ENCODE data around the gene NMRK2. TPM values are rescaled to one million over a fixed set of nuclear protein-coding genes. Genes with fewer than 3 reads are reported as not detected.

Gene NMRK2
- total and polyA plus RNA-seq, 2 of the 13 experiments (the other 11 are each of a cell fraction or from before 2014, with no cell fraction given): not detected

GRCh38 chr19:3983936-3984583 lies 51.2 kb downstream of the NMRK2 start (continued):
- no peak for TF ChIP-seq RERE (CRISPR knock-in tag; IDR thresholded peaks at IDR 0.05; ENCODE audit: low read depth)
- no peak for TF ChIP-seq FOXP4 (CRISPR knock-in tag; IDR thresholded peaks at IDR 0.05)
- TF ChIP-seq, protein P1, sequence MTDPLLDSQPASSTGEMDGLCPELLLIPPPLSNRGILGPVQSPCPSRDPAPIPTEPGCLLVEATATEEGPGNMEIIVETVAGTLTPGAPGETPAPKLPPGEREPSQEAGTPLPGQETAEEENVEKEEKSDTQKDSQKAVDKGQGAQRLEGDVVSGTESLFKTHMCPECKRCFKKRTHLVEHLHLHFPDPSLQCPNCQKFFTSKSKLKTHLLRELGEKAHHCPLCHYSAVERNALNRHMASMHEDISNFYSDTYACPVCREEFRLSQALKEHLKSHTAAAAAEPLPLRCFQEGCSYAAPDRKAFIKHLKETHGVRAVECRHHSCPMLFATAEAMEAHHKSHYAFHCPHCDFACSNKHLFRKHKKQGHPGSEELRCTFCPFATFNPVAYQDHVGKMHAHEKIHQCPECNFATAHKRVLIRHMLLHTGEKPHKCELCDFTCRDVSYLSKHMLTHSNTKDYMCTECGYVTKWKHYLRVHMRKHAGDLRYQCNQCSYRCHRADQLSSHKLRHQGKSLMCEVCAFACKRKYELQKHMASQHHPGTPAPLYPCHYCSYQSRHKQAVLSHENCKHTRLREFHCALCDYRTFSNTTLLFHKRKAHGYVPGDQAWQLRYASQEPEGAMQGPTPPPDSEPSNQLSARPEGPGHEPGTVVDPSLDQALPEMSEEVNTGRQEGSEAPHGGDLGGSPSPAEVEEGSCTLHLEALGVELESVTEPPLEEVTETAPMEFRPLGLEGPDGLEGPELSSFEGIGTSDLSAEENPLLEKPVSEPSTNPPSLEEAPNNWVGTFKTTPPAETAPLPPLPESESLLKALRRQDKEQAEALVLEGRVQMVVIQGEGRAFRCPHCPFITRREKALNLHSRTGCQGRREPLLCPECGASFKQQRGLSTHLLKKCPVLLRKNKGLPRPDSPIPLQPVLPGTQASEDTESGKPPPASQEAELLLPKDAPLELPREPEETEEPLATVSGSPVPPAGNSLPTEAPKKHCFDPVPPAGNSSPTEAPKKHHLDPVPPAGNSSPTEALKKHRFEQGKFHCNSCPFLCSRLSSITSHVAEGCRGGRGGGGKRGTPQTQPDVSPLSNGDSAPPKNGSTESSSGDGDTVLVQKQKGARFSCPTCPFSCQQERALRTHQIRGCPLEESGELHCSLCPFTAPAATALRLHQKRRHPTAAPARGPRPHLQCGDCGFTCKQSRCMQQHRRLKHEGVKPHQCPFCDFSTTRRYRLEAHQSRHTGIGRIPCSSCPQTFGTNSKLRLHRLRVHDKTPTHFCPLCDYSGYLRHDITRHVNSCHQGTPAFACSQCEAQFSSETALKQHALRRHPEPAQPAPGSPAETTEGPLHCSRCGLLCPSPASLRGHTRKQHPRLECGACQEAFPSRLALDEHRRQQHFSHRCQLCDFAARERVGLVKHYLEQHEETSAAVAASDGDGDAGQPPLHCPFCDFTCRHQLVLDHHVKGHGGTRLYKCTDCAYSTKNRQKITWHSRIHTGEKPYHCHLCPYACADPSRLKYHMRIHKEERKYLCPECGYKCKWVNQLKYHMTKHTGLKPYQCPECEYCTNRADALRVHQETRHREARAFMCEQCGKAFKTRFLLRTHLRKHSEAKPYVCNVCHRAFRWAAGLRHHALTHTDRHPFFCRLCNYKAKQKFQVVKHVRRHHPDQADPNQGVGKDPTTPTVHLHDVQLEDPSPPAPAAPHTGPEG (CRISPR knock-in tag; IDR thresholded peaks at IDR 0.05): no peak
- no peak for TF ChIP-seq ZNF780A (CRISPR knock-in tag; IDR thresholded peaks at IDR 0.05)
- TF ChIP-seq, protein P2, sequence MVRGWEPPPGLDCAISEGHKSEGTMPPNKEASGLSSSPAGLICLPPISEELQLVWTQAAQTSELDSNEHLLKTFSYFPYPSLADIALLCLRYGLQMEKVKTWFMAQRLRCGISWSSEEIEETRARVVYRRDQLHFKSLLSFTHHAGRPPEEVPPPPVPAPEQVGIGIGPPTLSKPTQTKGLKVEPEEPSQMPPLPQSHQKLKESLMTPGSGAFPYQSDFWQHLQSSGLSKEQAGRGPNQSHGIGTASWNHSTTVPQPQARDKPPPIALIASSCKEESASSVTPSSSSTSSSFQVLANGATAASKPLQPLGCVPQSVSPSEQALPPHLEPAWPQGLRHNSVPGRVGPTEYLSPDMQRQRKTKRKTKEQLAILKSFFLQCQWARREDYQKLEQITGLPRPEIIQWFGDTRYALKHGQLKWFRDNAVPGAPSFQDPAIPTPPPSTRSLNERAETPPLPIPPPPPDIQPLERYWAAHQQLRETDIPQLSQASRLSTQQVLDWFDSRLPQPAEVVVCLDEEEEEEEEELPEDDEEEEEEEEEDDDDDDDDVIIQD (CRISPR knock-in tag; IDR thresholded peaks at IDR 0.05; ENCODE audit: low read depth): no peak
- TF ChIP-seq SOX6 (IDR thresholded peaks at IDR 0.05): no peak
- TF ChIP-seq SOX6 (CRISPR knock-in tag; IDR thresholded peaks at IDR 0.05): no peak
- no peak for TF ChIP-seq HDAC6 (IDR thresholded peaks at IDR 0.05; ENCODE audit: low read depth, low read length)
- no peak for TF ChIP-seq ZFP62 (CRISPR knock-in tag; IDR thresholded peaks at IDR 0.05)
- TF ChIP-seq, protein P3, sequence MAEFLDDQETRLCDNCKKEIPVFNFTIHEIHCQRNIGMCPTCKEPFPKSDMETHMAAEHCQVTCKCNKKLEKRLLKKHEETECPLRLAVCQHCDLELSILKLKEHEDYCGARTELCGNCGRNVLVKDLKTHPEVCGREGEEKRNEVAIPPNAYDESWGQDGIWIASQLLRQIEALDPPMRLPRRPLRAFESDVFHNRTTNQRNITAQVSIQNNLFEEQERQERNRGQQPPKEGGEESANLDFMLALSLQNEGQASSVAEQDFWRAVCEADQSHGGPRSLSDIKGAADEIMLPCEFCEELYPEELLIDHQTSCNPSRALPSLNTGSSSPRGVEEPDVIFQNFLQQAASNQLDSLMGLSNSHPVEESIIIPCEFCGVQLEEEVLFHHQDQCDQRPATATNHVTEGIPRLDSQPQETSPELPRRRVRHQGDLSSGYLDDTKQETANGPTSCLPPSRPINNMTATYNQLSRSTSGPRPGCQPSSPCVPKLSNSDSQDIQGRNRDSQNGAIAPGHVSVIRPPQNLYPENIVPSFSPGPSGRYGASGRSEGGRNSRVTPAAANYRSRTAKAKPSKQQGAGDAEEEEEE (CRISPR knock-in tag; IDR thresholded peaks at IDR 0.05; ENCODE audit: borderline replicate concordance): no peak
- peak; percentile 39; the same call in 1 of the 2 replicates for TF ChIP-seq PAF1 (CRISPR knock-in tag; IDR thresholded peaks at IDR 0.05)
